Stimulated activated CD4-positive, alpha-beta T cell treated with anti-CD3 and anti-CD28 coated beads, Interleukin-1b, Interleukin-23, amount 100 ng/mL, for 1 hour (primary cell): Measurements from ENCODE around the gene RALBP1.
"Not testable (repeated sequence)": the region's sequence is repeated elsewhere in the genome, so short reads cannot be mapped to it uniquely, and the experiment has no call there.

Experiments
- DNase-seq, 2 donors: peaks; one replicate each; pipeline ENCODE4 v3.0.0-alpha.2; 2020; ENCODE audit warnings: low read depth in 2 of 2

Gene RALBP1

GRCh38 chr18:9474983-9475642 lies at the start of gene RALBP1:
RALBP1 (plus strand) TSS chr18:9475513; CDS start chr18:9513046, 37,533 bp downstream.
- peak; percentile 90 to 95 for DNase-seq

GRCh38 chr18:9426753-9427152 lies 48.6 kb upstream of the RALBP1 start:
- no peak for DNase-seq

GRCh38 chr18:9428301-9428706 lies 47.0 kb upstream of the RALBP1 start:
- no peak for DNase-seq

- DNase-seq, result no peak
Measured at GRCh38 chr18:9428862-9429661, 46.3 kb upstream of the RALBP1 start.

GRCh38 chr18:9429662-9429993 lies 45.7 kb upstream of the RALBP1 start:
- no peak for DNase-seq

GRCh38 chr18:9430315-9430714 lies 45.0 kb upstream of the RALBP1 start:
- DNase-seq, result not testable (repeated sequence)

GRCh38 chr18:9431296-9431695 lies 44.0 kb upstream of the RALBP1 start:
- DNase-seq, result no peak

- DNase-seq, result not testable (repeated sequence)
Measured at GRCh38 chr18:9433122-9433521, 42.2 kb upstream of the RALBP1 start.

GRCh38 chr18:9433671-9434121 lies 41.6 kb upstream of the RALBP1 start:
- DNase-seq, result no peak

- DNase-seq, result no peak
Measured at GRCh38 chr18:9434122-9434701, 41.1 kb upstream of the RALBP1 start.

GRCh38 chr18:9435041-9435440 lies 40.3 kb upstream of the RALBP1 start:
- no peak for DNase-seq

- no peak for DNase-seq
Measured at GRCh38 chr18:9436206-9436929, 38.9 kb upstream of the RALBP1 start.

GRCh38 chr18:9437021-9437437 lies 38.3 kb upstream of the RALBP1 start:
- no peak for DNase-seq

GRCh38 chr18:9437672-9438071 lies 37.6 kb upstream of the RALBP1 start:
- no peak for DNase-seq

- no peak for DNase-seq
Measured at GRCh38 chr18:9441061-9441460, 34.3 kb upstream of the RALBP1 start.

- DNase-seq, result no peak
Measured at GRCh38 chr18:9444549-9444948, 30.8 kb upstream of the RALBP1 start.

GRCh38 chr18:9446839-9447238 lies 28.5 kb upstream of the RALBP1 start:
- DNase-seq, result no peak

- no peak for DNase-seq
Measured at GRCh38 chr18:9447334-9447733, 28.0 kb upstream of the RALBP1 start.

GRCh38 chr18:9449600-9450414 lies 25.5 kb upstream of the RALBP1 start:
- DNase-seq, result no peak

GRCh38 chr18:9450920-9451319 lies 24.4 kb upstream of the RALBP1 start:
- DNase-seq, result not testable (repeated sequence)

- no peak for DNase-seq
Measured at GRCh38 chr18:9453283-9453682, 22.0 kb upstream of the RALBP1 start.
